HTR-8/SVneo (cell line): Measurements from ENCODE around the gene SMIM43.
"Not testable (repeated sequence)": the region's sequence is repeated elsewhere in the genome, so short reads cannot be mapped to it uniquely, and the experiment has no call there.

Experiments used
- DNase-seq: peaks from one replicate; pipeline ENCODE4 v3.0.0; 2011; ENCODE audit warnings: low spot score, mixed read lengths; ENCODE audit not compliant: insufficient read length
- FAIRE-seq: peaks from 2 replicates; lab custom pipeline; 2011; peaks lifted over from hg19 to GRCh38; lab: Jason Lieb, UNC

The SMIM43 gene

DNA sequence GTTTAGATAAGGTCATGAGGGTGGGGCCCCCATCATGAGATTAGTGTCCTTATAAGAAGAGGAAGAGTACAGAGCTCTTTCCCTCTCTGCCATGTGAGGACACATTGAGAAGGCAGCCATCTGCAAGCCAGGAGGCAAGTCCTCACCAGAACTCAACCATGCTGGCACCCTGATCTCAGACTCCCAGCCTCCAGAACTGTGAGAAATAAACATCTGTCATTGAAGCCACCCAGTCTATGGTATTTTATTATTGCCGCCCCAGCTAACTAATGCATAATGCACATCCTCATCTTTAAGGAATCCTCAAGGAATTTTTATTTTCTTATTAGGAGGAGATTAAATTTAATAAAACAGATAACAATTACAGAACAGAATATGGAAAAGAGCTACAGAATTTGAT is 19.4 kb upstream of the SMIM43 start:
- DNase-seq: no peak
- no peak for FAIRE-seq

DNA sequence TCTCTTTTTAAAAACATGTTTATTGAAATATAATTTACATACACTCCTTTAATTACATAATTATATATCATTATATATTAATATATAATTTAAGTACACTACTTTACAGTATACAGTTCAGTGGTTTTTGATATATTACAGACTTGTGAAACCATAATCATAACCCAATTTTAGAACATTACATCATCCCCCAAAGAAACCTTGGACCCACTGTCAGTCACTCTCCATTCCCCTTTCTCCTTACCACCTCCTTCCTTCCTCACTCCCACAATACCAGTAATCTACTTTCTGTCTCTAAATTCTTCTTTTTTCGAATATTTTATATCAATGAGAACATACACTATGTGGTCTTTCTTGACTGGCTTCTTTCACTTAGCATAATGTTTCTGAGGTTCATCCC is 18.2 kb upstream of the SMIM43 start:
- no peak for DNase-seq
- FAIRE-seq: no peak

DNA sequence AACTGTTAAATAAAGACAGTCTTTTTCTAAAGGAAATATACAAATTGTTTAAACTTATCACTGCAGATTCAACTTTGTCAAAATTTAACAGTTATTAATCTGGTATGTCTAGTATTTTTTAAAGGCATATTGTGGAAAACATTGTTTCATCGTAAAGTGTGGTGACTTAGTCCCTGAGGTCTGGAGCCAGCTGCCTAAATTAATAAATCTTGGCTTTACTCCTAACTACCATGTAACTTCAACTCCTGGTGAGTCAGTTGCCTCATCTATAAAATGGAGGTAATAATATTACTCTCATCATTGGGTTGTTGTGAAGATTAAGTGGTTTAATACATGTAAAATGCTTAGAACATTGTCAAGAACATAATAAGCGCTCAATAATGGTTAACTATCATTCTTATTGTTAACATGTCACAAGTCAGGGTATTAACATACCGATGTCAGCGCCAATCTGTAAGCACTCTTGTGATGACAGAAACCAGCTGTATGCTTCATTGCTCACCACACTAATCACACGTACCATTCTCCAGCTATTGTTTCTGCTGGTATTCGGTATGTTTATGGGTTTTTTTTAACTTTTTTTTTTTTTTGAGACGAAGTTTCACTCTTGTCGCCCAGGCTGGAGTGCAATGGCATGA is 14.1 kb upstream of the SMIM43 start:
- no peak for FAIRE-seq
- DNase-seq: no peak

DNA sequence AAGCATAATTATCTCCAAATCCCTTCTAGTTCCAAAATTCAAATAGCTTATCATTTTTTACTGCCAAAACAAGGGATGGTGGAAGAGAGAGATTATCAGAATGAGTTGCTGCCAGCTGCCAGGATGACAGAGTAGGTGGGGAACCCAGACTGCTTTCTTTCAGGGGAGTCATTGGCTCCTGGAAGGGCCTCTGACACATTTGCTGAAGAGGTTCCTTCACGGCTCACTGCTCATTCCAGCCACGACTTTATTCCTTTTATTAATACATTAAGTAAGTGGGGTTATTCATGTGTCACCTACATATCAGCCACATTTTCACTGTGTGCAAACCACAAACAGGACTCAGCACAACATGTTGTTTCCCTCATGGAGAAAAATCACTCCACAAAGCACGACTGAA is 12.7 kb upstream of the SMIM43 start:
- DNase-seq (no peak), FAIRE-seq (no peak)

DNA sequence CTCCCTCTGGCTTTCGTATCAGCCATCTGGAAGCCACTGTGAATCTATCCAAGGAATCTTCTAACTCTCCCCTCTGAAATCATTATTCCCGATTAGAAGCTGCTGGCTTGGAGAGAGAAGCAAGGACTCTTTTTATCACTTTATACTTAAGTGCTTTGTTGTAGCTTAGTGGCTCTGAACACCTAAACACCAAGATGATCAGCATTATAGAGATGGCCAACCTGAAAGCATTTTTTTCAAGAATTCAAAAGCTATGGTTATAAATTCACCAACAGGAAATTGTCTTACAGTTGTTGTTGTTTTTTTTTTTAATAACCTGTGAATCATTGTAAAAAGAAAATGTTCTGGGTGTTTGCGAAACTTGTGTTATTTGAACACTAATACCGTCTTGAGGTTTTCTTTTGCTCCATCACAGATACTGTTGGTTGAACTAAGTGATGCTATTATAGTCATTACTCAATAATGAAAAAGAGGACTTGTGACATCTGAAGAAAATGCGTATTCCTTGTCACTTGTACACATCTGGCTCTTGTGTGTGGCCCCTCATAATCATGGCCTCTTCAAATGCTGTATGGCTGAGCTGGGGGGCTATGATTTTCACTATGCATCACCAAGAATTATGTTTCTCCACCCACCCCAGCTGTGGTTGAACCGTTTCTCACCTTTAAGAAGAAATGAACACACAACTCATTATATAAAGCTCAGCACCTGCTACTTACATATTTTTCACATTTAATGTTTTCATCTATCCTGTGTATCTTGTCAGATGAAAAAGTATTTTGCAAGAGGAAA is 11.8 kb upstream of the SMIM43 start:
- no peak for FAIRE-seq
- no peak for DNase-seq

DNA sequence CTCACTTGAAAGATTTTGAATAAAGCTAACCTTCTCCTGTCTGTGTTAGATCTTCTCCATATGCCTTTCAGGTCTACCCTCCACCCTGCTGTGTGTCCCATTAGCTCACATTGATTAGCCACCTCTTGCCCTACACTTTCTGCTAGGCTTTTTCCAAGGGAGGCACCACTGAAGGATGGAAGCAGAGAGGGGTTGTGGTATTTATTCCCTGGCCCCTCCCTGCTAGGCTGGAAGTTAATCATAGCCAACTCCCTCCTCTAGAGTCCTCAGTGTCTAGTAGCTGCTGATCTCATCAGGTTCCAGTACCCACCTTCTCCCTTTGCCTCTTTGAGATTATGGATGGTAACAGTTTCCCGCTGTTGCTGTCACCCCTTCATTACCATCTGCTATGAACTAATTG is 8.9 kb upstream of the SMIM43 start:
- FAIRE-seq: no peak

DNA sequence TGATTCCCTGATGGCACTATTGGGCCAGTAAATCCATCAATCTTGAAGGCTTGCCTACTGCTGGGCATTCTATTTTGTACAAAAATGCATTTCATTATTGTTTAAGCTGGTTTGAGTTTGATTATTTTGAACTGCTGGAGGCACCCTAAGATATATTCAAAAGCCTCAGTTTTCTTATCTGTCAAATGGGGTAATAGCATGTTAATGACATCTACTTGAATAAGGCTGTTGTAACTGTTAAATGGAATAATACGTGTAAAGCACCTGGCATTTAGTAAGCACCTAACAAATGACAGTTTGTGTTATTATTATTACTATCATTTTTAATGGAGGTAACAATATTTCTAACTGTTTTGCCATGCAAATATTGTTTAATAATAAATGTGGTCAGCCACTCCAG is 6.9 kb upstream of the SMIM43 start:
- DNase-seq (no peak), FAIRE-seq (no peak)

More for the DNA sequence above, 8.9 kb upstream of the SMIM43 start:
- no peak for DNase-seq

DNA sequence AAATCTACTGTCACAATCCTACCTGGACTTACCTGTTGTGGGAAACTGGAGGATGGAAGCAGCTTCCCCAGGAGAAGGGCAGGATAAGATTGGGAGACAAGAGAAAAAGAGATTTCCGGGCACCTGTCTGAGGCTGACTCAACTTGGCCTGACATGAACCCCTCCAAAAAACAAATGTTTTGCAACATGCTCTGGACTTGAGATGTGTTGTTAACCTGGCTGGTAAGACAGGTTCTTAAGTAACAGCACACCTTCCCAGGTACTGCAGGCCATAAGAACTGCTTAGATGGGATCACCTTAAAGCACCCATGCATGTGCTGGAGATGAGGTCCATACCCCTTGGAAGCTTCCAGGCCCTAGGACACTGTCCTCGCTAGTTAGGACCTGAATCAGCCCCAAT is 4.4 kb upstream of the SMIM43 start:
- FAIRE-seq (no peak), DNase-seq (no peak)

DNA sequence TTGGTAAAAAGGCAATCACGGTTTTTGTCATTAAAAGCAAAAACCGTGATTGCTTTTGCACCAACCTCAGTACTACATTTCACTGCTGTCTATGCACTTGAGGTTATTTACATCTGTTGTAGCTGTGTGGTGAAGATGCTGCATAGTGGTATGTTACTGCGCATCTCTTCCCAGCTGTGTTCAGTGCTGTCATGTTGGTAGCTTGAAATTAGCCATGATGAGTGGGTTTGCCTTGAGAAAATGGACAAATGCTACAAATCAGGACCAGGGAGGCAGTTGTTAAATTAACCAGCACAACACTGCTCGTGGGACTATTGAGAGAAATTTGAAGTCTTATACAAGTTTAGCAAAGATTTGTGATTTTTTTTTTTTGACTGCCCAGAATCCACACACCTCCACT is 2.2 kb upstream of the SMIM43 start:
- FAIRE-seq: no peak
- no peak for DNase-seq

DNA sequence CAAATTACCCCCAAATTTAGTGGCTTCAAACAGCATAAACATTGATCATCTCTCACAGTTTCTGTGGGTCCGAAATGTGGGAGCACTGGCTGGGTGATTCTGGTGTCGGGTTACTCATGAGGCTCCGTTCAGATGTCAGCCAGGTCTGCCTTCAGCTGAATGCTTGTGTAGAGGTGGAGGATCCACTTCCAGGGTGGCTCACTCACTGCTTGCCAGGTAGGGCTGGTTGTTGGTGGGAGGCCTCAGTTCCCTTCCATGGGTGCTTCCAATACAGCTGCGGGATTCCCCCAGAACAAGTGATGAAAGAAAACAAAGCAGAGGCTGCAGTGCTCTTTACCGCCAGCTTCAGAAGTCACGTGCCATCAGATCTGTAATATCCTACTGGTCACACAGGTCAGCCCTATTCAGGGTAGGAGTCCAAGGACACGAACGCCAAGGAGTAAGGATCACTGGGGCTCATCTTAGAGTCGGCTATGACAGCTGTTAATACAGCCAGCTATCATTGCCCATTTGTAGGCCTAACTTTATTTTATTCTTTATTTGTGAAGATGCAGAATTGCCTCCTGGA is 1.1 kb upstream of the SMIM43 start:
- DNase-seq (no peak), FAIRE-seq (peak; percentile 57)

DNA sequence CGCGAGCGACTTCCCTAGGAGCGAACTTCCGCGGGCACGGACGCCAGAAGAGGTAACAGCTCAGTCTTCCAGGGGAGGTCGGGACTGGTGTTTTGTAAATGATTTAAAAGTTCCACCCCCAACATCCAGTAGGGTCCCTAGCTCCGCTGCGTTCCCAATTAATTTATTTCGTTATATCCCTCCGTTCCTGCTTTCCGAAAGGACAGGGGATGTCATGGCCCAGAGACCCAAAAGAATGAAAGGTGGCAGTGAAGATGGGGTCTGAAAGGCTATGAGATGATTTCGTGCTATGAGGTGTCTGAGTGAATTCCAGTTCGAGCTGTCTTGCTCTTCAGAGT is 373 bp upstream of the SMIM43 start:
- no peak for DNase-seq
- FAIRE-seq: no peak

DNA sequence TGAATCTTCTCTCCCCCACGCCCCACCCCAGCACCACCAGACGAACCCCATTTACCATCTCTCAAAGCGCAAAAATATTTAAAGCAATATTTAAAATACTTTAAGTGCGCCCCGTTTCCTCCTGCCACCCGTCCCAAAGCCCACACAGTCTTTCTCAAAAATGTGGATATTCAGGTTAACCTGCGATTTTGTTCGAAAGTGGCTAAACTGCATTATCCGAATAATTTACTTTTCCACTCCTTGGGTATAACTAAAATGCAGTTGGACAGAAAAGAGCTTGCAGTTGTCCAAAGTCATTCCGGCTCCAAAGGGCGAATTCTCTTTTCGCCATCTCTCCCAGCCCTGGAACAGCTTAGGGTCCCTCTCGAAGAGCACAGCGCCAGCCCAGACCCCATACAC is 662 bp downstream of the SMIM43 start:
- no peak for DNase-seq
- FAIRE-seq: no peak

DNA sequence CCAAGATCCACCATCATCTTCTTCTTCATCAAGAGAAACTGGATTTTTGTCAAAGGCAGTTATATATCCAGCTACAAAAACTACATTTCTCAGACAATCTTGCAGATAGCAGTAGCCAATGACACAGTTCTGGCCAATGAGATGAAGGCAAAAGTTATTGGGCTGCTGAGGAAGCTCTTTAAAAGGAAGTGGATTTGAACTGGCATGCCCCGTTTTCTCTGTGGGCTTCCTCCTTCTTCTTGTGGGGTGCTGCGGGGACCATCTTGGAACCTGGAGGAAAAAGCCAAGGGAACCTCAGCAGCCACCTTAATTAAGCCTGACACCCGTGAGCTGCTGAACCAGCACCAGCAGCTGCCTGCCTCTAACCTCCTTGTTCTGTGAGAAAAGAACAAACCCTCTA is 4.8 kb downstream of the SMIM43 start:
- no peak for FAIRE-seq
- no peak for DNase-seq

DNA sequence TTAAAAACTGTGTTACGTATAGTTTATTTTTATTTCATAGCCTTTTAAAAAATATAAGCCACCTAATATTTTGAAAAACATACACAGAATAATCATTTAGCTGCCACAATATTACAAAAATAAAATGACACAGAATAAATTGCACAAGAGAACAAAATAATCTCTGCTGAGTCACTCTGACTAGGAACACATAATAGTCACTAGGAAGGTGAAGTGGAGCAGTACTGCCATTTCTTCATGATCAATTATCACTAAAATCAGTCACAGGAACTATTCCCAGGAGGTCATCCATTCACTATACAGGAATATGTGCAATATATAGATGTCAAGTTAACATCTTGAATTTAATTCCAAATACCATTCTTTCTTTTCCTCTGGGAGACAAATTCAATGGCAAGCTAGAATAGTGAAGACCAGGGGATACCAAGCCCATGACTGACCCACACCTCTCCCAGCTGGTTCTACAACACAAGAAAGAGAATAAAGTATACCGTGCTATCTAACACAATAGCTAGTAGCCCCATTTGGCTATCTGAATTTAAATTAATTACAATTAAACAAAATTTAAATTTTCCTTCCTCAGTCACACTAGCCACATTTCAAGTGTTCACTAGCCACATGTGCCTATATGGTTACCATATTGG is 5.9 kb downstream of the SMIM43 start:
- FAIRE-seq: no peak
- no peak for DNase-seq

DNA sequence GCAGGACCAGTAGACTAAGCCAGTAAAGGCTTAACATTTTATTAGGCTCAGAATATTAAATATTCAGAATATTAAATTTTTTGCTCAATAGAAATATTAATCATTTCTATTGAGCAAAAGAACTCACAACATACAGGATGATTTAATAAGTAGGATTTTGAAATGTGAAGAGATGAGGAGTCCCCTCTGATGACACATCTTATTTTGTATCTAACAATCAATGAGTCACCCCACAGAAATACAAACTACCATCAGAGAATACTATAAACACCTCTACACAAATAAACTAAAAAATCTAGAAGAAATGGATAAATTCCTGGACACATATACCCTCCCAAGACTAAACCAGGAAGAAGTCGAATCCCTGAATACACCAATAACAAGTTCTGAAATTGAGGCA is 12.8 kb downstream of the SMIM43 start:
- FAIRE-seq, DNase-seq: not testable (repeated sequence)

DNA sequence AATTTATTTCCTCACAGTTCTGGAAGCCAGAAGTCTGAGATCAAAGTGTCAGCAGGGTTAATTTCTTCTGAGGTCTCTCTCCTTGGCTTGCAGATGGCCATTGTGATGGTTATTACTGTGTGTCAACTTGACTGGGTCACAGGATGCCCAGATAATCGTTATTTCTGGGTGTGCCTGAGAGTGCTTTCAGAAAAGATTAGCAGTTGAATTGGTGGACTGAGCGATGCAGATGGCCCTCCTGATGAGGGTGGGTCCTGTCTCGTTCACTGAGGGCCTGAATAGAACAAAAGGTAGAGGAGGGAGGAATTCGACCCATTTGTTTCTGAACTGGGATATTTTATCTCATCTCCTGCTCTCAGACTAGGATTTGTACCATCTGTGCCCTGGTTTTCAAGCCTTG is 15.7 kb downstream of the SMIM43 start:
- DNase-seq (no peak), FAIRE-seq (no peak)

DNA sequence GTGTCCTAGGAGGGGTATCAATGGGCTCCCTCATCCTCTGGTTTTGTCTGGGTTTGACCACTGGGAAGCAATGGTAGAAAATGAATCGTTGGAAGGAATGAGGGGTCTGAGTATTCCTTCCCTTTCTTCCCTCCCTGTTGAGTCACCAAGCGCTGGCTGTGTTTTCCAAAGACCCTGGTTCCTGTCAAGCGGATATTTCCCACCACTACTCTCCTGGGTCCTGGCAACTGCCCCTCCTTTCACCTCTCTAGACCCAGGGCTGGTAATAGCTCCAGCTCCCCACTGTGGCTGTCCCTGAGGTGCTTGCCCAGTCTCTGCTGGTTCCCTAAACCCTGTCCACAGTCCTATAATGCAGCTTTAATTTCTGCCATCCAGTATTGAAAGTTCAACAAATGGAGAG is 22.2 kb downstream of the SMIM43 start:
- DNase-seq (no peak), FAIRE-seq (no peak)

DNA sequence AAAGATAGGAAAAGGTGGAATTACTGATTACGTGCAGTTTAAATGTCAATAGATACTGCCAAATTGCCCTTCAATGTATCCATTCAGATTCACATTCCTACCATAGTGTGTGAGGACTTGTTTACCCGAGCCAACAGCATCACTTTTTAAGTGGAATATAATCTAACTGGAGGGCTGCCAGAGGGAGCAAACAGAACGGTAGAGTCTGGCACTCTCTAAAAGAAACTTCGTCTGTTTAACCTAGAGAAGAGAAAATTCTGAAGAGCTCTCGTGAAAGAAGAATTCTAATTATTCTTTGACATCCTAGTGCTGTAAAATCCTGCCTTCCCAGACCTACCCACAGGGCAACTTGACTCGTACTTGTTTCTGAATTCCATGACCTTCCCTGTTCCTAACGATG is 23.2 kb downstream of the SMIM43 start:
- FAIRE-seq (no peak), DNase-seq (no peak)

DNA sequence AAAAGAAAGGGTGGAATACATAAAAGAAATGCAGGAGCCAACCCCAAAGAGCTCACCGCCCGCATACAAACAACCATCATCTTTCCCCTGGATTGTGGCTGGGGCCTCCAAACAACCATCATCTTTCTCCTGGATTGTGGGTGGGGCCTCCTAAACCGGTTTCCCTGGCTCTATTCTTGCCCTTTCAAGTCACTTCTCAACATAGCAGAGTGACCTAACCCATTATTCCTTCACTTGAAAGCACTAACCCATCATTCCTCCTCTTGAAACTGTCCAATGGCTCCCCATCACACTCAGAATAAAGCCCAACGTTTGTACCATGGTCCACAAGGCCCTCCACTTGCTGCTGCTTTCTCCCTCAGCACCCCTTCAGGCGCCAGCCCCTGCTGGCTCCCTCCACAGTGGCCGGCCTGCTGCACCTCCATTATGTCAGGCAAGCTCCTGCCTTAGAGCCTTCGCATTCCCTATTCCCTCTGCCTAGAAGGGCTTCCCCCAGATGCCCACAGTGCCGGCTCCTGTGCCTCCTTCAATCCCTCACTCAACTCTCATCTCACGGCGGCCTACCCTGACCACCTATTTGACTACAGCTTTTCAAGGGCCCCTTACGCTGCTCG is 24.1 kb downstream of the SMIM43 start:
- DNase-seq (no peak), FAIRE-seq (no peak)

DNA sequence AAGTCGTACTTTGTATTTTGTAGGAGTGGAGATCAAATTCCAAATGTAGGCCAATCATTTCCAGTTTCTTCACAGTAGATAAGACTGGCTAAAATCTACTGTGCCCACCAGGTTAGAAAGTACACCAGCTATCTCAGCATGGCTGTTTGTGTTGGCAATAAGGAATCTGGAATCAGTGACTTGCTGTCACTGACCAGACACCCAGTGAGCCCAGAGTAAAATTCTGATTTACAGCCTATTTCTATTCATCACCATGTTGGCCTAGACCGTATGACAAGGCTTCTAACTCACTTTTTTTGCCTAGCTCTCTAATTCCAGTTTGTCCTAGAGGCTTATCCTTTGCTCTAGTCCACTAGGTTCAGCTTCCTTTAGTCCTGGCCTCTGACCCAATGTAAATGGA is 25.4 kb downstream of the SMIM43 start:
- DNase-seq: no peak
- no peak for FAIRE-seq
